HG03378 (cell line): ENCODE data around the gene TMEM151A.
"Not testable (repeated sequence)": the region's sequence is repeated elsewhere in the genome, so short reads cannot be mapped to it uniquely, and the experiment has no call there.

ENCODE experiments used
- ATAC-seq: cut with Tn5 transposase; IDR thresholded peaks from one replicate; pipeline ENCODE4 v1.9.1; 2021; ENCODE audit warnings: mild to moderate bottlenecking, moderate library complexity; ENCODE audit not compliant: unreplicated experiment

The TMEM151A gene

DNA sequence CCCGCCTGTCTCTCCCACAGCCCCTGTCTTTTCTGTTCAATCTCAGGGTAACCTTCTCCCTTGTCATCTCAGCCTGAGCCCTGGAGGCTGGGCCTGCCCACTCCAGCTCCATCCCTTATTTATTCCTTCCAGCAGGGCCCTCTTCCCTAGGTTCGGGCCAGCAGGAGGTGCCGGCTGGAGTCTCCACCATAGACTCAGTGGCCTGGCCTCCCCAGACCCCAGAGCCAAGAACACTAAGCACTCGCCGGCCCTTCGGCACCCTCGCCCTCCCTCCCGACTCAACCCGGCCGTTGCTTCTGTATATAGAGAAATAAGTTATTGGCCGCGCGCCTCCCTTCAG, 24.7 kb upstream of the TMEM151A start:
- ATAC-seq: no peak

DNA sequence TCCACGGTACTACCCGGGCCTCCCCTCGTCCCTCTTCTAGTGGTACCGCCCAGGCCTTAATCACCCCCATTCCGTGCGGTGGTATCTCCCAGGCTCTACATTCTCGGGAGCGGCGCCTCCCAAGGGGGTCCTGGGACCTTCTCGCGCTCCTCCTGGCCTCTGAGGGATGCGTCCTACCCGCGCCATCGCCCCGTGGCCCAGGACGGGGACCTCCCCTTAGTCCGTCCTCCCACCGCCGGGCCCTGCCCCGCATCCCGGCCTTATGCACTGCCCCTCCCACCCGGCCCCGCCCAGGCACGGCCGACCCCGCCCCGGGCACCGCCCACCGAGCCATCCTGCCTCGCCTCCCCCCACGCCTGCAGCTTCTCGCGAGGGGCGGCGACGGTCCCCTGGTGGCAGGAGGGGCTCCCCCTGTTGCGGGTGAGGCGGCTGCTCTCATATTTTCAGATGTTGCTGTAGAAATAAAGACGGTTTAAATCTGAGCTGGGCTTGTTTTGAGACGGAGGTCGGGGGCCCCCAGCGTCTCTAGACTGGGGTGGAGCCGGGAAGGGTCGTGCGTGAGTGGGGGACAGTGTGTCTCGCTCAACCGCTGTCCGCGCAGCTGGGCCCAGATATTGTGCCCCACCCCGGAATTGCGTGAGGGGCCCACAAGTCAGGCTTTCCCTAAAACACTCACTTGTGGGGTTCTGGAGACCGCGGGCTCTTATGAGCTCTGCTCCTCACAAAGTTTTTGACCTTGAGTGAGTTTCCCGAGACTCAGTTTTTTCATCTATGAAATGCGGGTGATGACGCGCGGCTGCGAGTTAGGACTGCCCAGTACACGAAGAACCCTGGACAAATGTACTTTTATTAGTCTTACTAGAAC, 24.1 kb upstream of the TMEM151A start:
- peak; percentile 12 for ATAC-seq

DNA sequence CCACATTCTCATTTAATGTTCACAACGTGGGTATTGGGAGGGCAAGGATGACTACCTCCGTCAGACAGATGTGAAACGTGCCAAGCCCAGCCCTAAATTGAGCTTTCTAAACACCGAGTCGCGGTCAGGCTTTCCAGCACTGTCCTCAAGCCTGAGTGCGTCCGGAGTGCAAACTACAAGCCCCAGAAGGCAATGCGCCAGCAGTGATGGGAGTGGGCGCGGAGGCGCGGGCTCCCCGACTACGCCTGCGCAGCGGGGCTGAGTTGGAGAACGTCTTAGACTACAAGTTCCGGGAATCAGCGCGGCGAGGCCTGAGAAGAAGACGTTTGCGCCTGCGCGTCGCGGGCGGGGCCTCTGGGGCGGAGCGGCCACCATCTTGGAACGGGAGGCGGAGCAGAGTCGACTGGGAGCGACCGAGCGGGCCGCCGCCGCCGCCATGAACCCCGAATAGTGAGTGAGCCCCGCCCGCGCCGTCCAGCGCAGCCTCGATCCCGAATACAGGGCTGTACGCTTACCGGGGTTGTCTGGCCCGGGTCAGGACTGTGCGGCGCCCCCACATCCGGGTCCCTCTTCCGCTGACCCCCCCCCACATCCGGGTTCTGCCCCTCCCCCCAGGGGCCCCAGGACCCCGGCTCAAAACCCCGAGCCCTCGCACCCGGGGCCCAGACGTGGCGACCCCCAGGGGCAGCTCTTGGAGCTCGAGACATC, 23.3 kb upstream of the TMEM151A start, which contains the start of gene RAB1B:
Gene RAB1B (plus strand): TSS at position 396 of the 708 bp plus-strand sequence. CDS start 41 bp downstream, at position 437.
- ATAC-seq: peak; percentile 81

DNA sequence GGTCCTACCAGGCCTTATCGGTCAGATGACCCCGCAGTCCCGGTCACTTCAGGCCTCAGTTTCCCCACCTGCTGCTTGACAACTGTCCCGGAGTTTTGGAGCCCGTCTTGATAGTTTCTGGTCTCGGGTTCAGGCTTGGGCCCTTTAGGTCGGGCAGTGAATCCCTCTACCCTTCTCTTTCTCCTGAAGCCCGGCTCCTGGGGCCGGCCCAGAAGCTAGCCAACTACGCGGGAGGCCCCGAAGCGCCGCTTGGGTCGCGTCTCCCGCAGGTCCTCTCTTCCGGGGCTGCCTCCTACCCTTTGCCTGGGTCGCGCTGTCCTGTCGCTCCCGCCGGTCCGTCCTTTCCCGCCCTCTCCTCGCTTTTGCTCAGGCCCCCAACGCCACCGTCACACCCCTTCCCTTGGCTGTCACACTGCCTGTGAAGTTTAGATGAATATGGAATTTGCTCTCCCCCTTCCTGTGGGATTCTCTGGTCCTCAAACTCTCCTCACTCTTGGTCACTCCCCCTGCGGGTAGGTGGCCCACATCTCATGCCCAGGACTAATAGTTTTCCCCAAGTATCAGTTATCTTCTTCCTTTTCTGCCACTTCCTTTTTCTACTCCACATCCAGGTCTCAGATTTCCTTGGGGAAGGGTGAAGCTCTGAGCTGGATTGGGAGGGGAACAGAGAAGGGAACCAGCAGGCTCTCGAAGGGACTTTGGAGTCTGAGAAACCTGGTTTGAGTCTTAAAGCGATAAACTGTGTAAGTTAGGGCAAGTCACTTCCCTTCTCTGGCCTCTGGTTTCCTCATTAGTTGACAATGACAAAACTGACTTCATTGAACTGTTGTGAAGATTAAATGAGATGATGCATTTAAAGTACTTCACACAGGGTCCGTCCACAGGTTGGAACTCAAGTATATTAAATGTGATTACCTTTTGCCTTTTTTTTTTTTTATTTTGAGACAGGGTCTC, 22.5 kb upstream of the TMEM151A start:
- ATAC-seq: no peak

DNA sequence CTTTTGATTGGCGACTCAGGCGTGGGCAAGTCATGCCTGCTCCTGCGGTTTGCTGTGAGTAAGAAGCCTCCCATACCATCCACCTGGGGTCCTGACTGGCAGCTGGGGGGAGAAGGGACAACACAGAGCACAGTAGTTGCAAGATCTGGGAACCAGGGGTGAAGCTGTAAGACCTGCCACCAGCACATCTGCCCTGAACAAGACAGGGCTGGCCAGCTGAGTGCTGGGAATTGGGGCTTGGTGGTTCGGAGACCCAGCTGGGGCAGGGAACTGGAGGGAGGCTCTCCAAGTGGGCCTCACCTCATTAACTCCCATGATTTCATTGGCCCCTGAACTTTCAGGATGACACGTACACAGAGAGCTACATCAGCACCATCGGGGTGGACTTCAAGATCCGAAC, 19.9 kb upstream of the TMEM151A start:
- no peak for ATAC-seq

DNA sequence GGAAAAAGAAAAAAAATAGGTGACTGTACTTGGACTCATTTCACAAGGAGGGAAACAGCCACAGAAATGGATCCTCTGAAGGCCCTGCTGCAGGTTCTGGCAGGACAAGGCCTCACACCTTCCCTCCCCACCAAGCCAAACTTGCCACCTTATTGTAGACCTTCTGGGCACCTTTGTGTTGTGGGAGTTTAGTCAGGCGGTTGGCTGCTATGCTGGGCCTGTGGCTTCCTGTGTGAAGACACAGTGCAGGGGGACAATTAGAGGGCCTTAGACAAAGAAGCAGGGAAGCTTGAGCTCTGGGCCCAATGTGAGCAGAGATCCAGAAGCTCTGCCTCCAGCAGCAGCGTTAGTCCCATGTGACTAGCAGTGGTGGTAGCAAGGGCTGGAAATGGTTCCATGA, 19.1 kb upstream of the TMEM151A start:
- no peak for ATAC-seq

DNA sequence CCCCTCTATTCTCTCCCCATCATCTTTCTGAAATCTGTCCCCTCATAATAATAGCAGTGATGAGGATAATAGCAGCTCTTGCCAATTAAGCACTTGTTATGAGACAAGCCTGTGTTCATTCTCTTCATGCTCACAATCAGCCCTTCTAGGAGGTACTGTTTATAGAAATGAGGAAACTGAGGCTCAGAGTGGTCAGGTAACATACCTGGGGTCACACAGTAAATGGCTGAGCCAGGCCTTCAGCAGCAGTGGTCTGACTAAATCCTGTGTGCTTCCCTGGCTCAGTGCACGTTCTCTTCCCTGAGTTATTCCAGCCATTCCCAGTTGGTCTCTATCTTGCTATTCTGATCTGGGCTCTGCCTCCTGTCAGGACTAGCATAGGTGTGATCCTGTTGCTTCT, 17.5 kb upstream of the TMEM151A start:
- no peak for ATAC-seq

DNA sequence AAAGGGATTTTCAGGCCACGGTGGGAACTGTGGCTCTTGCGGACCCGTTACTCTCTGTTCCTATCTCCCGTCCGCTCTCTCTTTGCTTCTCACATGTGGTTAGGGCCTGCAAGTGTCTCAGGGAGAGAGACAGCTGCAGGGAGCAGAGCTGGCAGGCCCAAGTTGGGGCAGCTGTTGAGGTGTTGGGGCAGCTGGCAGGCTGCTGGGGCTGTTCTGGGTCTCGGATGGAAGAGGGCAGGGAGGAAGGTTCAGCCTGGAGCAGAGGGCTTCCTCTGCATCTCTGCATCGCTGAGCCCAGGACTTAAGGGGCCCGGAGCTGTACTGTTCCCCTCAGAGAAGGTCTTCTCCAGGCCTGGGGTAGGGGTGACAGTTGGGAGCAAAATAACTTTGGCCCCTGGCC, 16.3 kb upstream of the TMEM151A start:
- ATAC-seq: no peak

DNA sequence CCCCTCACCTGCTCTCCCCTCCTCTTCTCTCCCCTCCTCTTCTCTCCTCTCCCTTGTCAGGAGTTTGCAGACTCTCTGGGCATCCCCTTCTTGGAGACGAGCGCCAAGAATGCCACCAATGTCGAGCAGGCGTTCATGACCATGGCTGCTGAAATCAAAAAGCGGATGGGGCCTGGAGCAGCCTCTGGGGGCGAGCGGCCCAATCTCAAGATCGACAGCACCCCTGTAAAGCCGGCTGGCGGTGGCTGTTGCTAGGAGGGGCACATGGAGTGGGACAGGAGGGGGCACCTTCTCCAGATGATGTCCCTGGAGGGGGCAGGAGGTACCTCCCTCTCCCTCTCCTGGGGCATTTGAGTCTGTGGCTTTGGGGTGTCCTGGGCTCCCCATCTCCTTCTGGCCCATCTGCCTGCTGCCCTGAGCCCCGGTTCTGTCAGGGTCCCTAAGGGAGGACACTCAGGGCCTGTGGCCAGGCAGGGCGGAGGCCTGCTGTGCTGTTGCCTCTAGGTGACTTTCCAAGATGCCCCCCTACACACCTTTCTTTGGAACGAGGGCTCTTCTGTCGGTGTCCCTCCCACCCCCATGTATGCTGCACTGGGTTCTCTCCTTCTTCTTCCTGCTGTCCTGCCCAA, 15.6 kb upstream of the TMEM151A start:
- ATAC-seq: no peak

DNA sequence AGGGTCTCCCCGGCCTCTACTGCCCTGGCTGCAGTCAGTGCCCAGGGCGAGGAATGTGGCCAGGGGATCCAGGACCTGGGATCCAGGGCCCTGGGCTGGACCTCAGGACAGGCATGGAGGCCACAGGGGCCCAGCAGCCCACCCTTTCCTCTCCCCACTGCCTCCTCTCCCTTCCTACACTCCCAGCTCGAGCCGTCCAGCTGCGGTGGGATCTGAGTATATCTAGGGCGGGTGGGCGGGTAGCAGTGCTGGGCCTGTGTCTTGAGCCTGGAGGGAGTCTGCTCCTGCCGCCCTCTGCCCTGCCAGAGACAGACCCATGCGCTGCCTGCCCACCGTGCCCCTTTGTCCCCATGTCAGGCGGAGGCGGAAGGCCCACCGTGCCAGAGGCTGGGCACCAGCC, 15.1 kb upstream of the TMEM151A start:
- not testable (repeated sequence) for ATAC-seq

DNA sequence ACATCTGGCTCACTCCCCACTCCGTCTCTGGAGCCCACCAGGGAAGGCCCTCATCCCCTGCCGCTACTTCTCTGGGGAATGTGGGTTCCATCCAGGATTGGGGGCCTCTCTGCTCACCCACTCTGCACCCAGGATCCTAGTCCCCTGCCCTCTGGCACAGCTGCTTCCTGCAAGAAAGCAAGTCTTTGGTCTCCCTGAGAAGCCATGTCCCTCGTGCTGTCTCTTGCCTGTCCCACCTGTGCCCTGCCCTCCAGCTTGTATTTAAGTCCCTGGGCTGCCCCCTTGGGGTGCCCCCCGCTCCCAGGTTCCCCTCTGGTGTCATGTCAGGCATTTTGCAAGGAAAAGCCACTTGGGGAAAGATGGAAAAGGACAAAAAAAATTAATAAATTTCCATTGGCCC, 14.6 kb upstream of the TMEM151A start:
- ATAC-seq: not testable (repeated sequence)

DNA sequence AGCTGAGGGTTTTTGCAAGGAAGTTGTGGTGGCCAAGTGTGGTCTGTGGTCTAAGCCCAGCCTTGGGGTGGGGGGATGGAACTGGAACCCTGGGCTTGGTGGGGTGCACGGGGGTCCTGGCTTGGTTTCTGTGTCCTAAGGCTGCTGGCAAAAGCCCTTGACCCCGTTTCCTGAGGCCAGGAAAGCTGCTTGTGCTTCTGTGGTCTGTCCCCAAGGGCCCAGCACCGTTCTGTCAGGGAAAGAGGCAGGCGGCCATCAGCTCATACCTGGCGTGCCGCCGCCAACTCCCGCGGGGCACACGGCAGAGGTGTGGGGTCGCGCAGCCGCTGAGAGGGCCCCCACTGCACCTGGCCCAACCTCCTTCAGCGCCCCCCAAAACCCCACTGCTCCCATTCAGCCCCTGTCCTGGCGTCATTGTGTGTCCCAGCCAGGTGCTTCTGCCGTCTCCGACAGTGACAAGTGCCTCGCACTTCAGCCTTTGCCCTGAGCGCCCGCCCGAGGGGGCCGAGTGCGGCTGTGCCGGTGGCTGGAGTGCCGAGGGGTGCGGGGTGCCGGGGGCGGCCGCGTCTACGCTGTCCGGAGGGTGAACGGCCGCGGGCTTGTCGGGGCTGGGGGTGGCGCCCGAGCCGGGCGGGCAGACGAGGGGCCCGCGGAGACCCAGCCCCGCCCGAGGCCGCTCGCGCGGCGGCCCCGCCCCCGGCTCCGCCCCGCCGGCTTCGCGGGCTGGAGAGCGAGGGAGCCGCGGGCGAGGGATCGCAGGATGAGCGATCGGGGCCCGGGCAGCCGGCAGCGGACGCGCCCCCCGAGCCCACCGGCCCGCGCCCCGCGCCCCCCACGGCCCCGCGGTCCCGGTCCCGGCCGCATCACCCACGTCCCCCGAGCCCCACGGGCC, 14.0 kb upstream of the TMEM151A start, which contains the start of gene CNIH2:
Gene CNIH2 (plus strand): TSS at position 705 of the 892 bp plus-strand sequence. CDS start 282 bp downstream, outside the sequence.
- no peak for ATAC-seq

DNA sequence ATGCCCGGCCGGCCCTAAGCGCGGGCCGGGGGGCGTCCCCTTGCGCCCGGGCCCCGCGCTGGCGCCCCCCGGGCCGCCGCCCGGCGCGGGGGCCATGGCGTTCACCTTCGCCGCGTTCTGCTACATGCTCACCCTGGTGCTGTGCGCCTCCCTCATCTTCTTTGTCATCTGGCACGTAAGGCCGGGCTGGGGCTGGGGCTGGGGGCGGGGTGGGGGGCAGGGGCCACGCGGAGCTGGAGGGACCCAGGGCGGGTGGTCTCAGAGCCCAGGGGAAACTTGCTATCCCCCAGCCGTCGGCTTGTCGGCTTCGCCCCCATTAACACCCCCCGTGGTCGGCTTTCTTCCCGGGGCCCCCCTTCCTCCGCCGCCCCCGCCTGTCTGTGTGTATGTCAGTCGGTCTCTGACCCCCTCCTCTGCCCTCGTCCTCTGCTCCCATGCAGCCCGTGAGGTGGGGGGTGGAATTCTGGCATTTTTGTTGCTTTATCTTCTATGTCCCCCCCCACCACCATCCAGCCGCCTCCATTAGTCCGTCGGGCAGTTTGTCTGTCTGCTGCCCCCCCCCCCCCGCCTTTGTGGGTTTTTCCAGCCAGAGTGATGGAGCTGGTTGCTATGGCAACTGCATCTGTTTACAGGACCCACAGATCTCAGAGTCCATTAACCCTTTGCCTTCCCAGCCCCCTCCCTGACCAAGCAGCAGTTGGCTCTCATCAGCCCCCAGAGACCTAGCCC, 13.2 kb upstream of the TMEM151A start:
- ATAC-seq: no peak

DNA sequence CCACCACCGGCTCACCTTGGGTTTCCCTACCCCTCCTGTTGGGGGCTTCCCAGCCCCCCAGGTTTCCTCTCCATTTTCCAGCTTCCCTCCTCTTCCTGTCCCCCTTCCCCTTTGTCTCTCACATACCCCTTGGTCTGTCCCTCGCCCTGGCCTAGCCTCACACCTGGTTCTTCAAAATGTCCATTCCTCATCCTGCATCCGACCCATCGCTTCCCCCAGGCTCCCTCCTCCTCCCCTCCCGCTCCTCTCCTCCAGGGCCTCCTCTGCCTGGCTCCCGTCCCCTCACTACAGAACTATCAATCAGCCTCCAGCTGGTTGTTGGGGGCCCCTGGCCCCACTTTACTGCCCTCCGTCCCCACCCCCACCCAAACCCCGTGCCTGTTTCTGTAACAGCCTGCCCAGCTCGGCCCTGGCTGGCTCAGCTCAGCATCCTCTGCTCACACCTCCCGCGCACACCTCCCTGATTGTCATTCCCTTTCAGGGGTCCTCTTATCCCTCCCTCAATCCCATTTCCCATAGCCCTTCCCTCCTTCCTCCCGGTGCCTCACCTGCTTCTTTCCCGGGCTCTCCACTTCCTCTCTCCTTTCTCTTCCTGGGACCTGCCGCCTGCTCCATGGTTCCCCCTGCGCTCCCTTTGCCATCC, 12.5 kb upstream of the TMEM151A start:
- no peak for ATAC-seq

DNA sequence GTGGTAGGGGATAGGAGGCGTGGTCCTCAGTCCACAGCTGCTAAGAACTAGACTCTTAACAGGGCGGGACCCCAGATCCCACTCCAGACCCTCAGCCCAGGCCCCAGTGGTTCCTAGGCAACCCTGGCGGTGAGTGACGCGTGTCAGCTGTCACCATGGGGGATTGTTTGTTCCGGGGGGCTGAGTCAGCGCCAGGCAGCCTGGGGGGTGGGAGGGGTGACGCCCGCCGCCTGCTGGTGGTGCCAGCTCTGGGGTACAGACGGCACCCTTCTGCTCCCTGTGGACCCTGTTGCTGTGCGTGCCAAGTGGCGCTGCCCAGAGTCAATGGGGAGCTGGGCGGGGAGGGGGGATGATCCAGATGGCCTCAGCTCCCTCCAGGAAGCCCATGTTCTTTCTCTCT, 11.3 kb upstream of the TMEM151A start:
- ATAC-seq: no peak

DNA sequence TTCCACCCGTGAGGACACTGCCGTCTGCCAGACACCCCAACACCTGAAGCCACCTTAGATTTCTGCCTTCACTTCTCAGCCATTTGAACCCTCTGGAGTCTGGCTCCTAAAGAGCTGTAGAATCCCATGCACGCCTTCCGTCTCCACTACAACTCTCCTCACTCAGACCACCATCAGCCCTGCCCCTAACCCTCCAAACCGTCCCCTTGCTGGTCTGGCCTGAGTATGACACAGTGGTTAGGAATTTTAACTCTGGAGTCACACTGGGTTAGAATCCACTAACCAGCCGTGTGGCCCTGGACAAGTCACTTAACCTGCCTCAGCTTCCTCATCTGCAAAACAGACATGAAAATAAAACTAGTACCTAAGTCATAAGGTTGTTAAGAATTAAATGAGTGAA, 10.7 kb upstream of the TMEM151A start:
- no peak for ATAC-seq

DNA sequence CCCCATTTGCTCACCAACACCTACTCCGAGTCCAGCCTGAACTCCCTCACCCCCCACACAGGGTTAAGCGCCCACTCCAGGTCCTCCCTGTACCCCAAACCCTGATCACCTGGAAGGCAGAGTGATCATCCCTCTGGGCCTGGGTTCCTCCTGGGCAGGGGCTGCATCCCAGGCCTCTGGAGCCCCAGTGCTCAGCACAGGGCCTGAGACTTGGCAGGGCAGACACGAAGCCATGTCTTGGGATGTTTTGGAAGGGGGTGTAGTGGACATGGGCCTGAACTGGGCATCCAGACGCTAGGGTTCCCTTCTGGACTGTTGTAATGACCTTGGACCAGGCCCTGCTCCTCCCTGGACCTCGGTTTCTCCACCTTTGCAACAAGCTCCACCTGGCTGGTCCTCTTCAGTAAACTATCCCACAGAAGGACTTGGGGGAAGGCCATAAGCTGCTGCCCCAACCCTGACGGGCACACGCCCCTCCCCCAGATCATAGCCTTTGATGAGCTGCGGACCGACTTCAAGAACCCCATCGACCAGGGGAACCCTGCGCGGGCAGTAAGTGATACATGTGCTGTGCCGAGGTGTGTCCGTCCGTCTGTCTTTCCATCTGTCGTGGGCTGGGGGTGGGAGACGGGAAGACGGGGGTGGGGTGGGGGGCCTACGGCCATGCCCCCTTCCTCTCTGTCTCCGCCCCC, 9.8 kb upstream of the TMEM151A start:
- no peak for ATAC-seq
